H1 (cell line): ENCODE data around the gene CASK. TPM values are rescaled to one million over a fixed set of nuclear protein-coding genes. Genes with fewer than 3 reads are reported as not detected.

ENCODE experiments used
- BCL11A ChIP-seq, 2 experiments: IDR thresholded peaks; one replicate each; pipeline ENCODE4 v1.6.1; 2011; ENCODE audit warnings: low read depth in 2 of 2, low read length in 2 of 2, mild to moderate bottlenecking in 2 of 2
- CHD7 ChIP-seq: fragments of 300-600 bp; sonication (generic); IDR thresholded peaks from 2 replicates; pipeline ENCODE4 v1.7.1; 2012; ENCODE audit warnings: low read length, moderate library complexity, mild to moderate bottlenecking, inconsistent platforms; ENCODE audit not compliant: insufficient replicate concordance
- TBP ChIP-seq: IDR thresholded peaks from 2 replicates; pipeline ENCODE4 v1.6.1; 2011; ENCODE audit warnings: low read depth, low read length, improper control_type of control experiment
- polyA plus RNA-seq, 7 experiments: library from polyadenylated mRNA; depleted of rRNA in 3 of 7; stranded (reverse) in 5 of 7; unstranded in 2 of 7; fragments of >200 nt in 5 of 7; fragments of 200-250 nt in 2 of 7; gene quantifications; 1 replicate in 5 of 7; 2 replicates in 1 of 7; 4 replicates in 1 of 7; pipeline versions ENCODE4 v1.2.1 to v1.2.3, GENCODE V29; 2011 to 2013; ENCODE audit warnings: missing spikeins in 2 of 7, mixed read lengths in 2 of 7
- total RNA-seq: library from RNA; stranded (reverse); fragmentation: NEBNext Ultra II Directional; extraction: Animal tissue kit (Norgen Biotek cat#: 25700); gene quantifications from 2 replicates; pipeline ENCODE4 v1.2.1, GENCODE V29; 2021

The CASK gene
- total and polyA plus RNA-seq, 2 of the 8 experiments (the other 6 are each of a cell fraction or from before 2014, with no cell fraction given) = 21.6 to 55.1 TPM

- no peak for TF ChIP-seq CHD7
- no peak for TF ChIP-seq TBP
- no peak for TF ChIP-seq BCL11A (IDR thresholded peaks at IDR 0.05; ENCODE audit: low read depth in 2 of 2, low read length in 2 of 2)
- TF ChIP-seq, all 59 proteins: peak for 0
These were observed 382.0 kb downstream of the CASK start (continued) for GRCh38 chrX:41541386-41541785.
